BJ (cell line): ENCODE results near the gene SLC22A8. TPM values are rescaled to one million over a fixed set of nuclear protein-coding genes. Genes with fewer than 3 reads are reported as not detected.

Experiments used
- CTCF ChIA-PET: fragments of 350-600 bp; formaldehyde crosslinking; extraction: SDS; loops from one replicate; lab custom pipeline; 2021; ENCODE audit warnings: antibody characterized with exemption, inconsistent platforms; lab: Yijun Ruan, JAX
- POLR2A ChIA-PET: fragments of 300-600 bp; sonication (Branson Sonifier 250); formaldehyde crosslinking; extraction: SDS; loops from one replicate; lab custom pipeline; 2021; ENCODE audit warnings: antibody characterized with exemption; lab: Charles Lee
- DNase-seq: peaks from one replicate; pipeline ENCODE4 v3.0.0-alpha.2; 2011; ENCODE audit warnings: low read depth
- H3K27me3 ChIP-seq: 2 replicates; pipeline ENCODE4 v1.6.0; 2011; ENCODE audit warnings: low read length; ENCODE audit not compliant: control insufficient read depth, insufficient read depth
- H3K36me3 ChIP-seq: 2 replicates; pipeline ENCODE4 v1.5.1; 2011; ENCODE audit warnings: low read length; ENCODE audit not compliant: control insufficient read depth, insufficient read depth
- H3K4me3 ChIP-seq: 2 replicates; pipeline ENCODE4 v1.5.1; 2011; ENCODE audit warnings: low read depth, mild to moderate bottlenecking, control low read depth, low read length
- polyA plus RNA-seq: library from polyadenylated mRNA; depleted of rRNA; stranded (reverse); fragments of >200 nt; gene quantifications from 2 replicates; pipeline ENCODE4 v1.2.3, GENCODE V29; 2011
- TF ChIP-seq, protein P1 (sequence below): IDR thresholded peaks from 2 replicates; pipeline ENCODE4 v1.5.1; 2011; ENCODE audit warnings: low read depth, mild to moderate bottlenecking, control low read depth, inconsistent platforms, low read length, moderate library complexity; ENCODE audit not compliant: insufficient read depth

Gene SLC22A8
- polyA plus RNA-seq, 1 experiment = not detected

DNA sequence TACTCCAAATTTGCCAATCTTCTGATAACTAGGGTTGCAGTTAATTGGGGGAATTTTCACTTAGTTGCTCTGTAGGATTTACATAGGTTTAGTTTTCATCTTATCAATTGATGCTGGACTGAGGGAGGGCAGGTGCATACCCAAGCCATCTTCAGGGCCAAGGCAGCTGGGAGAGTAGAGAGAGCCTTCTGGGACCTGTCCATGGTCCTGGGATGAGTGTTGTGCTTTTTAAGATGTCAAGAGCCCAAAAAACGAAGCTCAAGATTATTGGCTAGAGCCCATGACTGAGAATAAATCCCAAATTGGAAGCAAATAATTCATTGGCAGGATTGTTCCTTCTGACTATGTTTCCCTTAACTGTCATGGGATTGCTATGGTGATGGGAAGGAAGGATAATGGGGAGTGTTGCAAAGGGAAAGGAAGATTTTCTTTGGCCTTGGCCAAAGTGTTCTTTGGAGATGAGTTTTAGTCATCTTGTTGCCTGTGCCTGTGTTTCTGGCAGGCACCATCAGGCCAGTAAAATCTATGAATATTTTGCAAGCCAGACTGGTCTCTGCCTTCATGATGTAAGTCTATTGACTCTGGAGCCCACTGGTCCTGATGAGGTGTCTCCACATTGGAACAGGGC is 35.4 kb downstream of the SLC22A8 start:
- TF ChIP-seq, protein P1, sequence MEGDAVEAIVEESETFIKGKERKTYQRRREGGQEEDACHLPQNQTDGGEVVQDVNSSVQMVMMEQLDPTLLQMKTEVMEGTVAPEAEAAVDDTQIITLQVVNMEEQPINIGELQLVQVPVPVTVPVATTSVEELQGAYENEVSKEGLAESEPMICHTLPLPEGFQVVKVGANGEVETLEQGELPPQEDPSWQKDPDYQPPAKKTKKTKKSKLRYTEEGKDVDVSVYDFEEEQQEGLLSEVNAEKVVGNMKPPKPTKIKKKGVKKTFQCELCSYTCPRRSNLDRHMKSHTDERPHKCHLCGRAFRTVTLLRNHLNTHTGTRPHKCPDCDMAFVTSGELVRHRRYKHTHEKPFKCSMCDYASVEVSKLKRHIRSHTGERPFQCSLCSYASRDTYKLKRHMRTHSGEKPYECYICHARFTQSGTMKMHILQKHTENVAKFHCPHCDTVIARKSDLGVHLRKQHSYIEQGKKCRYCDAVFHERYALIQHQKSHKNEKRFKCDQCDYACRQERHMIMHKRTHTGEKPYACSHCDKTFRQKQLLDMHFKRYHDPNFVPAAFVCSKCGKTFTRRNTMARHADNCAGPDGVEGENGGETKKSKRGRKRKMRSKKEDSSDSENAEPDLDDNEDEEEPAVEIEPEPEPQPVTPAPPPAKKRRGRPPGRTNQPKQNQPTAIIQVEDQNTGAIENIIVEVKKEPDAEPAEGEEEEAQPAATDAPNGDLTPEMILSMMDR = no peak
- Histone ChIP-seq H3K4me3 (no peak overlapping the region), H3K27me3 (no peaks in the 10 kb centered on the region), H3K36me3 (no peaks in the 10 kb centered on the region)
- no peak for DNase-seq
- ChIA-PET POLR2A (no interaction called here), CTCF (no interaction called here)

GRCh38 chr11:62976109-62976508 is 39.5 kb downstream of the SLC22A8 start:
- H3K36me3 ChIP-seq = no peaks in the 10 kb centered on the region
- no peaks in the 10 kb centered on the region for H3K27me3 ChIP-seq
- H3K4me3 ChIP-seq = no peak overlapping the region
- DNase-seq = no peak
- TF ChIP-seq, protein P1 = no peak
- ChIA-PET POLR2A (no interaction called here), CTCF (interaction anchor here (0.9 to 2.2 kb wide), 4 partner anchors 20 to 70 kb away, joined by 3 to 10 read pairs (median 3); no protein-coding TSS in a partner anchor)

- H3K36me3 ChIP-seq = no peaks in the 10 kb centered on the region
- H3K27me3 ChIP-seq = no peaks in the 10 kb centered on the region
- TF ChIP-seq, protein P1 = 0 out of 2 replicates have a peak, but pooled peaks have one; percentile 21
- POLR2A ChIA-PET = no interaction called here
- no peak overlapping the region for H3K4me3 ChIP-seq
- CTCF ChIA-PET = interaction anchor here (0.9 to 2.2 kb wide), 6 partner anchors 12 to 69 kb away, joined by 3 to 10 read pairs (median 3); no protein-coding TSS in a partner anchor
- DNase-seq = no peak
These were observed 40.7 kb downstream of the SLC22A8 start for GRCh38 chr11:62974848-62975522.

GRCh38 chr11:62965574-62965973 is 50.1 kb downstream of the SLC22A8 start:
- ChIA-PET POLR2A (no interaction called here), CTCF (no interaction called here)
- Histone ChIP-seq H3K27me3 (no peaks in the 10 kb centered on the region), H3K36me3 (no peaks in the 10 kb centered on the region), H3K4me3 (no peak overlapping the region)
- no peak for DNase-seq
- TF ChIP-seq, protein P1 = no peak

DNA sequence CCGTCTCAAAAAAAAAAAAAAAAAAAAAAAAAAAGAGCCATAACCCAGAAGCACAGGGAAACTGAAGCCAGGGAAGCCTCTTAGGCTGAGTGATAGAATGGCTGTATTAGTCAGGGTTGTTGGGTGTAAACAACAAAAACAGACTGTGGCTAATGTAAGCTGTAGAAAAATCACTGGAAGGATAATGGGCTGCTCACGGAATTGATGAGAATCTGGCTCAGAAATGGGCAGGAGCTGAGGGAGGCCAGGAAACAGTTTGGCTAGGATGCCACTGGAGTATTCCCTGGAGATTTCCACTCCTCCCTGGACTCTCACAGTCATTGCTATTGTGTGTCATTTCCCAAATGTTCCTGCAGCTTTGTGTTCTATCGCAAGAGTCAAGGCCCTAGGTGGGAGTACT is 53.2 kb downstream of the SLC22A8 start:
- CTCF ChIA-PET = interaction anchor here (0.6 to 1.1 kb wide), 2 partner anchors 60 to 61 kb away, joined by 3 read pairs; no protein-coding TSS in a partner anchor

More for the DNA sequence above, 53.2 kb downstream of the SLC22A8 start:
- TF ChIP-seq, protein P1 = no peak
- Histone ChIP-seq H3K4me3 (no peak overlapping the region), H3K36me3 (no peaks in the 10 kb centered on the region), H3K27me3 (no peaks in the 10 kb centered on the region)
- POLR2A ChIA-PET = no interaction called here
- DNase-seq = no peak
